ENCODE measurements around the gene SCD. TPM values are rescaled to one million over a fixed set of nuclear protein-coding genes. Genes with fewer than 3 reads are reported as not detected.

SCD gene
- total RNA-seq, 2 donors from 2014 or later: 14.3 to 128 TPM

GRCh38 chr10:100353770-100354485 is 6.9 kb downstream of the SCD start:
- WGBS, 2 donors: 85 to 87% methylated on average over 6 of the region's 6 CpGs
- Histone ChIP-seq H3K9me3 (no peaks in the 10 kb centered on the region), H3K4me1 (peaks cover 2% of the 10 kb centered on the region), H3K36me3 (replicated peaks in 1 of 2; ENCODE audit: insufficient read depth in 1 of 2, low read depth in 2 of 2) (no peaks in the 10 kb centered on the region), H3K4me3 (no peak overlapping the region), H3K27ac (no peak overlapping the region), H3K27me3 (no peaks in the 10 kb centered on the region)
- no peak for ATAC-seq
- intact Hi-C loops (cut with DNase I): no loop called here
- TF ChIP-seq CTCF (IDR thresholded peaks at IDR 0.05) (no peak), POLR2A (IDR thresholded peaks at IDR 0.05) (no peak)
- DNase-seq: no peak

DNA sequence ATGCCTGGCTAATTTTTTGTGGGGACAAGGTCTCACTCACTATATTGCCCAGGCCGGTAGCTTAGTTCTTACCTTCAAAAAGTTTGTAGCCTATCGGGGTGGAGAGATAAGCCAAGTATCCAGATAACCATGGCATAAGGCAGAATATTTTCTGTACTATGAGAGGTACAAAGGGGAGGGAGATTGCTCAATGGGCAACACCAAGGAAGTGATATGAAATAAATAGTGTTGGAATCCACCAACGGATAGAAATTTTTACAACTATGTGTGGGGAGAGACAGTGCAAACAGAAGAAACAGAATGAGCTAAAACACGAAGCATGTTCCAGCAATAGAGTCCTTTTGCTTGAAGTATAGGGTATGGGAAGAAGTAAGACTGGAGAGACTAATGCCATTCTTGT is 8.1 kb downstream of the SCD start:
- no peak overlapping the region for H3K4me3 ChIP-seq
- 83 to 92% methylated on average over 4 of the region's 4 CpGs for WGBS, 2 donors
- no peak for ATAC-seq
- no peak for DNase-seq
- no peak overlapping the region for H3K27ac ChIP-seq
- no peaks in the 10 kb centered on the region for H3K36me3 ChIP-seq (replicated peaks in 1 of 2; ENCODE audit: insufficient read depth in 1 of 2, low read depth in 2 of 2)
- no peaks in the 10 kb centered on the region for H3K9me3 ChIP-seq
- intact Hi-C loops (cut with DNase I): no loop called here
- peaks cover 13% of the 10 kb centered on the region for H3K4me1 ChIP-seq
- TF ChIP-seq POLR2A (IDR thresholded peaks at IDR 0.05): no peak
- no peak for TF ChIP-seq CTCF (IDR thresholded peaks at IDR 0.05)
- no peaks in the 10 kb centered on the region for H3K27me3 ChIP-seq

GRCh38 chr10:100356067-100357017 is 9.3 kb downstream of the SCD start:
- no peak for TF ChIP-seq POLR2A (IDR thresholded peaks at IDR 0.05)
- no peak for TF ChIP-seq CTCF (IDR thresholded peaks at IDR 0.05)
- Histone ChIP-seq H3K4me3 (no peak overlapping the region), H3K36me3 (replicated peaks in 1 of 2; ENCODE audit: insufficient read depth in 1 of 2, low read depth in 2 of 2) (no peaks in the 10 kb centered on the region), H3K9me3 (no peaks in the 10 kb centered on the region), H3K27ac (no peak overlapping the region), H3K4me1 (peaks cover 17% of the 10 kb centered on the region), H3K27me3 (no peaks in the 10 kb centered on the region)
- 90 to 95% methylated on average over 14 of the region's 14 CpGs for WGBS, 2 donors
- intact Hi-C loops (cut with DNase I): no loop called here
- no peak for ATAC-seq
- DNase-seq: no peak

- DNase-seq: no peak
- TF ChIP-seq POLR2A (IDR thresholded peaks at IDR 0.05) (no peak), CTCF (IDR thresholded peaks at IDR 0.05) (no peak)
- H3K4me3 ChIP-seq: no peak overlapping the region
- H3K27ac ChIP-seq: no peak overlapping the region
- no peaks in the 10 kb centered on the region for H3K36me3 ChIP-seq (replicated peaks in 1 of 2; ENCODE audit: insufficient read depth in 1 of 2, low read depth in 2 of 2)
- intact Hi-C loops (cut with DNase I): no loop called here
- H3K27me3 ChIP-seq: no peaks in the 10 kb centered on the region
- no peak for ATAC-seq
- H3K9me3 ChIP-seq: no peaks in the 10 kb centered on the region
- WGBS, 2 donors: 77 to 88% methylated on average over 4 of the region's 4 CpGs
- peaks cover 17% of the 10 kb centered on the region for H3K4me1 ChIP-seq
Observed at GRCh38 chr10:100357059-100357858, 10.2 kb downstream of the SCD start.
